GM12874 (cell line): ENCODE results near the gene THSD4.

Experiments
- TF ChIP-seq, protein P1 (sequence below): IDR thresholded peaks from 2 replicates; pipeline ENCODE4 v1.5.1; 2011; ENCODE audit warnings: low read depth, mild to moderate bottlenecking, control low read depth, low read length, moderate library complexity; ENCODE audit not compliant: insufficient read depth

Gene THSD4

DNA sequence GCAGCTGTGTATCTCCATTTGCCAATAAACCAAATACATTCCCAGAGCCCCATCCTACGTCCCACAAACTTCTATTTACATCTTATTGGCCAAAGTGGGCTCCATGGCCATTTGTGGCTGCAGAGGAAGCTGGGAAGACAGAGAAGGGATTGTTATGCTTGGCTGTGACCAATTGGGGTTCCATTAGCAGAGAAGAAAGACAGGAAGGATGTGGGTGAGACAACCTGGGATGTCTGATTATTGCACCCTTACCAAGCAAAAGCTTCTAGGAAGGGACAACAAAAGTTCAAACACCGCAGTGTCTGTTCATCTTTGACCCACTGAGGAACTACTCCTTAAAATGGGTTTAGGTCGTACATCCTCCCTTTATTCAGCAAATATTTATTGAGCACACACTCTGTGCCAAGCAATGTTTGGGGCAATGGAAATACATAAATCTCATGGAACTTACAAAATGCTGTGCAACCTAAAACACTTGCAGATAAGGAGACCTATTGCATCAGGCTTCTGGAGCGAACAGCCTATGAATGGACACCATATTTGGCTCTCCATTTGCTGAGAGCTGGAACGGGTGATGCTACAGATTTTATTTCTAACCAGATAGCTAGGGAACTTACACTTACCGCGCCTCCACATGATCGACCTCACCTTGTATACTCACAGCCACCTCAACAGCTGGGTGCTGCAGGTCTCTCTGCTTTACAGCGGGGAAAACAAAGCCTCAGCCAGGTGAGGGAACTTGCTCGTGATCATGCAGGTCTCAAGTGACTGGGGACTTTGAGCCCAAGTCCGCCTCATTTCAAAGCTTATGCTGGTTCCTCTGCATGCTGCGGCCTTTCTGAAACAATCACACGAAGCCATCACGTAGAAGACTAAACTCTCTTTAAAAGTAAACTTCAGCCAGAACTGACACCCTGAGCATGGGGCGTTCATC is 673.6 kb downstream of the THSD4 start:
- TF ChIP-seq, protein P1, sequence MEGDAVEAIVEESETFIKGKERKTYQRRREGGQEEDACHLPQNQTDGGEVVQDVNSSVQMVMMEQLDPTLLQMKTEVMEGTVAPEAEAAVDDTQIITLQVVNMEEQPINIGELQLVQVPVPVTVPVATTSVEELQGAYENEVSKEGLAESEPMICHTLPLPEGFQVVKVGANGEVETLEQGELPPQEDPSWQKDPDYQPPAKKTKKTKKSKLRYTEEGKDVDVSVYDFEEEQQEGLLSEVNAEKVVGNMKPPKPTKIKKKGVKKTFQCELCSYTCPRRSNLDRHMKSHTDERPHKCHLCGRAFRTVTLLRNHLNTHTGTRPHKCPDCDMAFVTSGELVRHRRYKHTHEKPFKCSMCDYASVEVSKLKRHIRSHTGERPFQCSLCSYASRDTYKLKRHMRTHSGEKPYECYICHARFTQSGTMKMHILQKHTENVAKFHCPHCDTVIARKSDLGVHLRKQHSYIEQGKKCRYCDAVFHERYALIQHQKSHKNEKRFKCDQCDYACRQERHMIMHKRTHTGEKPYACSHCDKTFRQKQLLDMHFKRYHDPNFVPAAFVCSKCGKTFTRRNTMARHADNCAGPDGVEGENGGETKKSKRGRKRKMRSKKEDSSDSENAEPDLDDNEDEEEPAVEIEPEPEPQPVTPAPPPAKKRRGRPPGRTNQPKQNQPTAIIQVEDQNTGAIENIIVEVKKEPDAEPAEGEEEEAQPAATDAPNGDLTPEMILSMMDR = no peak

DNA sequence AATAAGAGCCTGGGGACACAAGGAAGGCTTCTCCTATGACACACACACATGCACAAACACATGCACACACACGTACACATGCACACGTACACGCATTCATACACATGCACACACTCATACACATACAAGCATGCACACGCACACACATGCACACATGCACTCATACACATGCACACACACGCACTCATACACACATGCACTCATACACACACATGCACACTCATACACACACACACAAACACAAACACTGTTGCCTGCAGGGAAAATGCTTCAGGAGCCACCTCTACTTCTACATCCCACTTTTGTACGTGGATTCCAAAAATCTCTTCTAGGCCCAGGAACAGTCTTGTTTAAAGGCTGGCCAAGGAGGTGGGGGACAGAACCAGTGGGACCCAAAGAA is 674.3 kb downstream of the THSD4 start:
- TF ChIP-seq, protein P1 = no peak

DNA sequence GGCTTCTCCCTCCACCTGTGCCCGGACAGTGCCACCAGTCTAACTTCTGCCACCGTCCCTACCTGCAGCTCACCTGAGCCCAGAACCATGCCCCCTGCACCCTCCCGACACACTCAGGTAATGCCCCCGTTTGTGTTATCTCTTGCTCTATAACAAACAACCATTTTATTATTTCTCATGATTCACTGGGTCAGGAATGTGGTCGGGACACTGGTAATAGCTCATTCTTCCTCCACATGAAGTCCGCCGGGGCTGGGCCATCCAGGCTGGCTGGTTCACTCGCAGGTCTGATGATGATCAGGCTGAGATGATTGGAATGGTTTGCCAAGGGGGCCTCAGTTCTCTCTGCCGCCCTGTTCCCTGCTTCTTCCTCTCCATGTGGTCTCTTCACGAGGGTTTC is 674.8 kb downstream of the THSD4 start:
- TF ChIP-seq, protein P1 = no peak

DNA sequence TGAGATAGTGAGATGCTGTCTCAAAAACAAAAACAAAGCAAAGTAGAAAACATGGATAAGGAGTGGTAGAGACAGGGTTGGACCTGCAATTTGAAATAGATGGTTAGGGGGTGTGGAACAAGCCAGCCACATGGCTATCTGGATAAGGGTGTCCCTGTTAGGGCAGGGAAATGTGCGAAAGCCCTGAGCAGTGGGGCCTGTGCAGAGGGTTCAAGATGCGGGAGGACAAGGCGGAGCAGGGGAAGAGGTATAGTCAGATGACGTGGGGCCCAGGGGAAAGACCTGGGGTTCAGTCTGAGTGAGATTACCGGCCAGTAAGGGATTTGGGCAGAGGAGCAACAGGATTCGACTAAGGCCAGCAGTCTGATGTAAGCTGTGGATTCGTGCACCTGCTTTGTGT is 676.7 kb downstream of the THSD4 start:
- TF ChIP-seq, protein P1 = no peak

DNA sequence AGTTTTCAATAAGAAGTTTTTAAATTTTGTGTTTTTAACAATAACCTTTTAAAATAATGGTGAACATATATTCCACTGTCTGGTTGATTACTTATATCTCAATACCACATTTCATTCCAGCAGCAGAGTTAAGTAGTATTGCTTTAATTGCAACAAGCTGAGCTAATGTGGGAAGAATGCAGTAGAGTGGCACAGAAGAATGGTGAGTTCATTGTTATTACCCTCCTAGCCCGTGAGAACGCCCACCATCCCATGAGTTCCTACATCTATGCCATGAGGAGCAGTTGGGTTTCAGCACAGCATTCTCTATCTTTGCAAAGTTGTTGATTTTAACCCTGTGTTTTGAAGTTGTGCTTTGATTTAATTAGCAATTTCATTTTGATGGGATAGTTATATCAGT is 677.2 kb downstream of the THSD4 start:
- TF ChIP-seq, protein P1 = no peak

DNA sequence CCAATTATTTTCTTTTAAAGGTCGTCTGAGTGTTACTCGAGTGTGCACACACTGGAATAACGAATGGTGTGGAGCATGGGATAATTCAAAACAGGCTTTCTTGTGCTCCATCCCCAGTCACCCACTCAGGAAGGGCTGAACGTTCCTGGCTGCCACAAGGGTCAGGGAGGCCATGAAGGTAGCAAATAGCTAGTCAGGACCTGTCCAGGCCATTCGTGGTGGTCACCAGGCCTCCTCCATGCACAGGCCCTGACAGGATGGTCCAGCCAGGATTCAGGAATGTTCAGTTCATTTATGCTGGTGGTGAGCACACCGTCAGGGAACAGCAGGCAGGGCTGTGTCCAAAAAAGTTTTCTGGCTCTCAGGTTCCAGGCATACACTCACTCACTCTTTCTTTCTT is 683.4 kb downstream of the THSD4 start:
- TF ChIP-seq, protein P1 = no peak

DNA sequence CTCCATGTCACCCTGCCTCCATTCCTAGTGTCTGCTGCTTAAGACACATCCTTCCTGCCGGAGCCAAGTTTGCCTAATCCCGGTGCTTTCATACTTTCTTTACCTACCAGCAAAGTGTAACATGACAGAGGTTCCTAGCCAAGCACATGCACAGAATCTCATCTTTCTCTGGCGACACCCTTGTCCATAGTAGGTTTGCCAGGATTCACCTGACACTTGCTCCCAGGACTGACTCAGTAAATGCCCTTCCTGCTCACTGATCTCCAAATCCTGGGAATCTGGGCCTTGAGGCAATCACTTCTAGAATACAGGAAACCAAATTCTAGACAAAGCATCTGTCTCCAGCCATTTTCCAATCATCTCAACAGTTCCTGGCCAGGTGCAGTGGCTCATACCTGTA is 684.9 kb downstream of the THSD4 start:
- TF ChIP-seq, protein P1 = no peak
